GM06990 (cell line): ENCODE results near the gene ENPP4.
A peak's percentile ranks its signal among the peaks of the same experiment; 100 is the strongest.

Experiments
- DNase-seq: peaks from one replicate; pipeline ENCODE4 v3.0.0-alpha.2; 2011; ENCODE audit not compliant: insufficient read length; ENCODE audit errors: extremely low read depth
- H3K27me3 ChIP-seq: replicated peaks from 2 replicates; pipeline ENCODE4 v1.6.0; 2011; ENCODE audit warnings: low read length; ENCODE audit not compliant: control insufficient read depth, insufficient read depth
- H3K36me3 ChIP-seq: 2 replicates; pipeline ENCODE4 v1.5.1; 2011; ENCODE audit warnings: low read length; ENCODE audit not compliant: control insufficient read depth, insufficient read depth
- H3K4me3 ChIP-seq: replicated peaks from 2 replicates; pipeline ENCODE4 v1.5.1; 2011; ENCODE audit warnings: low read depth, mild to moderate bottlenecking, control low read depth, low read length
- CTCF ChIP-seq: IDR thresholded peaks from 2 replicates; pipeline ENCODE4 v1.5.1; 2011; ENCODE audit warnings: low read length, control low read depth, mild to moderate bottlenecking, inconsistent platforms; ENCODE audit not compliant: insufficient read depth, poor library complexity, severe bottlenecking

ENPP4 gene

GRCh38 chr6:46097366-46097765, 32.4 kb upstream of the ENPP4 start:
- DNase-seq, result no peak
- H3K4me3 ChIP-seq, result no peak overlapping the region
- no peaks in the 10 kb centered on the region for H3K27me3 ChIP-seq
- H3K36me3 ChIP-seq, result no peaks in the 10 kb centered on the region
- no peak for TF ChIP-seq CTCF

DNA sequence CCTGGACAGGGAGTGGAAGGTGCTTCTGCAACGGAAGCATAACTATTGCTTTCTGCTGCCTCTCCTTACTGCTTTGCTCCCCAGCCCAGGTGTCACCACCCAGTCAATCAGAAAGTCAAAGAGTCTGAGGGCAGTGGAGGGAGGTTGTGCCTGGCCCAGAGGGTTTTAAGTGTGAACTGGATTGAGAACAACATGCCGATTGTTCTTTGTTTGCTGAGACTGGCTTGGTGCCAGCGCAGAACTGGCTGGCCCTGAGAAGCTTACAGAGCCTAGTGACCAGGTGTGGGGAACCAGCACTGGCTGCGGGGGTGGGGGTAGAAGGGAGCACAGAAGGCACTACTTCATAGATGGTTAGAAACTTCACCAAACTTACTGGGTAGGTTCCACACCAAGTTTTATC, 31.1 kb upstream of the ENPP4 start:
- no peak for DNase-seq
- Histone ChIP-seq H3K4me3 (no peak overlapping the region), H3K36me3 (no peaks in the 10 kb centered on the region), H3K27me3 (no peaks in the 10 kb centered on the region)
- TF ChIP-seq CTCF, result no peak

- DNase-seq, result no peak
- Histone ChIP-seq H3K27me3 (no peaks in the 10 kb centered on the region), H3K4me3 (no peak overlapping the region), H3K36me3 (no peaks in the 10 kb centered on the region)
- no peak for TF ChIP-seq CTCF
These were observed 29.8 kb upstream of the ENPP4 start for GRCh38 chr6:46099952-46100351.

DNA sequence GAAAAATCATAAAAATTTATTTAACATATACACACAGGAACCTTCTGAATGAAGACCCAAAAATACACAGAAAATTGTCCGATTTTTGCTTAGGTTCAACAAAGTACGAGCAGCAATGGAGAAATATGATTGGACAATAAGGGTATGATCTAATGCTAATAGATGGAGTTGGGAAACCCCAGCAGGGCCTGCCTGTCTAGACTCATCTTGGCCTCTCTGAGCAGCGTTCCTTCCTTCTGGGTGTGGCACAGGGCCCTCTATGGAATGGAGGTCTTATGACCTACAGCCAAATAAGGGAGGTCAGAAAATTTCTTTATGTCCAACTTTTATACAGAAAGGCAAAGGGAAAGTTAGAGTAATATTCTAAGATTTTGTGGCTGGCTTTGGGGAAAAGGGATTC, 27.7 kb upstream of the ENPP4 start:
- Histone ChIP-seq H3K36me3 (no peaks in the 10 kb centered on the region), H3K27me3 (no peaks in the 10 kb centered on the region), H3K4me3 (no peak overlapping the region)
- no peak for DNase-seq
- no peak for TF ChIP-seq CTCF

GRCh38 chr6:46103441-46104115, 26.2 kb upstream of the ENPP4 start:
- H3K4me3 ChIP-seq, result no peak overlapping the region
- no peaks in the 10 kb centered on the region for H3K36me3 ChIP-seq
- H3K27me3 ChIP-seq, result no peaks in the 10 kb centered on the region
- TF ChIP-seq CTCF, result peak; percentile 16
- DNase-seq, result no peak

DNA sequence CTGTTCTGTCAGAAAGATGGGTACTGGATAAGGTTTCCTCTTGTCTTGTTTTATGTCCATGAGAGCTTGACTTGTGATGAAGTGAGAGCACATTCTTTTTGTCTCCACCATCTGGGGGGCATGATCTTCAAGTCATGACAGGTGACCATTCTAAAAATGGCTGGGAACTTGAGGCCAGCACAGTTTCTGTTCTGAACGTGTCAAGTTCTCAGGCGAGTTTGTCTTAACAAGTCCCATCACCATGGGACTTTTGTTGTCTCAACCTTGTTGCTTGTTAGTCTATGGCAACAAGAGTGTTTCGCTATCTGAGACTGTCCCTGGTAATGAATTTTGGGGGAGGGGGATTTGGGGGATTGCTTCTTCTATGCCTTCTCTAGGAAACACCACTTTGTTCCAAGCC, 25.6 kb upstream of the ENPP4 start:
- no peaks in the 10 kb centered on the region for H3K27me3 ChIP-seq
- no peak for DNase-seq
- no peaks in the 10 kb centered on the region for H3K36me3 ChIP-seq
- TF ChIP-seq CTCF, result no peak
- no peak overlapping the region for H3K4me3 ChIP-seq
